Stimulated activated naive CD8-positive, alpha-beta T cell treated with anti-CD3 and anti-CD28 coated beads, Interleukin-15, Interleukin-2, amounts not matched to agents 100 ng/mL and 50 ng/mL, for 24 hours (primary cell): Measurements from ENCODE around the gene GRPEL2.

Experiments used
- H3K27ac Mint-ChIP-seq: one replicate; pipeline ENCODE4 v1.8.0; 2021; ENCODE audit warnings: mild to moderate bottlenecking, mixed read lengths
- H3K27me3 Mint-ChIP-seq: one replicate; pipeline ENCODE4 v1.8.0; 2021; ENCODE audit warnings: mixed read lengths
- H3K36me3 Mint-ChIP-seq: one replicate; pipeline ENCODE4 v1.8.0; 2021; ENCODE audit warnings: low read depth, mixed read lengths
- H3K4me1 Mint-ChIP-seq: one replicate; pipeline ENCODE4 v1.8.0; 2021; ENCODE audit warnings: low read depth, mixed read lengths
- H3K4me3 Mint-ChIP-seq: one replicate; pipeline ENCODE4 v1.8.0; 2021; ENCODE audit warnings: mild to moderate bottlenecking, mixed read lengths
- H3K9me3 Mint-ChIP-seq: one replicate; pipeline ENCODE4 v1.8.0; 2021; ENCODE audit warnings: mixed read lengths

GRPEL2 gene

DNA sequence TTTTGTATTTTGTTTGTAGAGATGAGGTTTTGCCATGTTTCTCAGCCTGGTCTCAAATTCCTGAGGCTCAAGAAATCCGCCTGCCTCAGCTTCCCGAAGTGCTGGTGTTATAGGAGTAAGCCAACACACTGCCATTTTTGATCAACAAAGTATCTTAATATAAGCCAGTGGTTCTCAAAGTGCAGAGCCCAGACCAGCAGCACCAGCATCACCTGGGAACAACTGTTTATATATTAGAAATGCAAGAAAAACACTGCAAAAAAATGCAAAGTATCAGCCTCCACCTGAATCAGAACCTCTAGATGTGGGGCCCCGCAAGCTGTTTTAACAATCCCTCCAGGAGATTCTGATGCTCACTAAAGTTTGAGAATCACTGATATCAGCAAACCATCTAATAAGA is 27.6 kb downstream of the GRPEL2 start:
- Mint-ChIP-seq H3K4me3 (no peak overlapping the region), H3K36me3 (no peaks in the 10 kb centered on the region), H3K9me3 (no peaks in the 10 kb centered on the region), H3K27ac (no peak overlapping the region), H3K4me1 (no peaks in the 10 kb centered on the region), H3K27me3 (no peaks in the 10 kb centered on the region)

DNA sequence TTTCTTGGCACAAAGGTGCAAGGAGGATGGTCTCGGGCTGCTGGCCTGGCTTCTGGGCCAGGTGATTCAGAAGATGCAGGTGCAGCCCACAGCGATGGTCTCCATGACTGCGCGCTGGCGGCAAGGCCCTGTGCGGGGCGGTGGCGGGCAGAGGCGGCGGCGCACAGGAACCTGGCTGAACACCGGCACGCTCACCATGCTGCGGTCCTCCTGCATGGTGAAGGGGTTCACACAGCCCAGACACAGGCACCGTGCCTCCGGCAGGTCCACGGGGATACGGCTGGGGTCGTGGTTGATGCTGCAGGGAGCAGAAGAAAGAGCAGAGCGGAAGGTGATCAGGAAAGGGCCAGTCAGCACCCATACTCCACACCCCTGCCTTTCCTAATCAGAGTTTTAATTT is 29.0 kb downstream of the GRPEL2 start:
- Mint-ChIP-seq H3K4me1 (no peaks in the 10 kb centered on the region), H3K36me3 (no peaks in the 10 kb centered on the region), H3K27ac (no peak overlapping the region), H3K4me3 (no peak overlapping the region), H3K27me3 (no peaks in the 10 kb centered on the region), H3K9me3 (no peaks in the 10 kb centered on the region)

DNA sequence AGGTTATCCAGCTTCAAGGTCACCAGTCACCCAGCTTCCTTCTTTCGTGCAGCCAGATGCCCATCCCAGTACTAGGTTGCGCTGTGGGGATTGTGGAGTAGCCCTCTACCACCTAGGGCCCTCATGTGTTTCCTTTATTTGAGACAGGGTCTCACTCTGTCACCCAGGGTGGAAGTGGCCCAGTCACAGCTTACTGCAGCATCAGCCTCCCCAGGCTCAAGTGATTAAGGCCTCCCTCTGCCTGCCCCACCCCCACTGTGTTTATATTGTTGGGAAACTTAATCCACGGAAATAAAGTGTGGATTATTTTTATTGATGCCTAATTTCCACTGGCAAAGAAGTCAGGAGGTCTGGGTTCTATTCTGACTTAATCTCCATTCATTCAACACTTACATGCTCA is 29.5 kb downstream of the GRPEL2 start:
- no peaks in the 10 kb centered on the region for H3K9me3 Mint-ChIP-seq
- no peak overlapping the region for H3K4me3 Mint-ChIP-seq
- no peaks in the 10 kb centered on the region for H3K4me1 Mint-ChIP-seq
- no peak overlapping the region for H3K27ac Mint-ChIP-seq
- H3K36me3 Mint-ChIP-seq, result no peaks in the 10 kb centered on the region
- no peaks in the 10 kb centered on the region for H3K27me3 Mint-ChIP-seq

DNA sequence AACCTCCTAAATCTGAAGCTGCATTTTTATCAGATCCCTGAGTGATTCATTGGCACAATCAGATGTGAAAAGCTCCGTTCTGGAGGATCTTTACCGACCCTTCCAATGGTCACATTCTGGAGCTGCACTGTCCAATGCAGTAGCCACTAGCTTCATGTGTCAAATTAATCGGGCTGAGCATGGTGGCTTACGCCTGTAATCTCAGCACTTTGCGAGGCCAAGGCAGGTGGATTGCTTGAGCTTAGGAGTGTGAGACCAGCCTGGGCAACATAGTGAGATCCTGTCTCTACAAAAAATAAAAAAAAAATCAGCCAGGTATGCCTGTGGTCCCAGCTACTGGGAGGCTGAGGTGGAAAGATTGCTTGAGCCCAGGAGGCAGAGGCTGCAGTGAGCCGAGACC is 30.1 kb downstream of the GRPEL2 start:
- H3K27ac Mint-ChIP-seq, result no peak overlapping the region
- H3K9me3 Mint-ChIP-seq, result no peaks in the 10 kb centered on the region
- H3K36me3 Mint-ChIP-seq, result no peaks in the 10 kb centered on the region
- no peaks in the 10 kb centered on the region for H3K27me3 Mint-ChIP-seq
- no peaks in the 10 kb centered on the region for H3K4me1 Mint-ChIP-seq
- no peak overlapping the region for H3K4me3 Mint-ChIP-seq

DNA sequence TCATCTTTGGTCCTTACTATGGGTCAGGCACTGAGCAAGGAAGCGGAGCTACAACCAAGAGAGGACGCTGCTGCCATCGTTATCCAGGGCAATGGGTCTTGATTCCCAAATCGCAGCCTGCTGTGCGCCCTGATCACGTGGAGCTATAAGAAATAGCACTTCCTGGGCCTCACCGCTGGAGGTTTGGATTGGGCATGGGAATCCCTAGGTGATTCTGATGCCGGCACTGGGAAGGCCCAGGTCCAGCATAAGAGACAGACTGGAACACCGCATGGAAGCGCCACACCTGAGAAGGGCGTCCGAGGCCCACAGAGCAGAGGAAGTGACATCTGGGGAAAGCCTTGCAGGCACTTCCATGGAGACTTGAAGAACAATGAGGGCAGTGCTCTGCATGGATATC is 30.8 kb downstream of the GRPEL2 start:
- Mint-ChIP-seq H3K36me3 (no peaks in the 10 kb centered on the region), H3K9me3 (no peaks in the 10 kb centered on the region), H3K27ac (no peak overlapping the region), H3K4me3 (no peak overlapping the region), H3K4me1 (no peaks in the 10 kb centered on the region), H3K27me3 (no peaks in the 10 kb centered on the region)

DNA sequence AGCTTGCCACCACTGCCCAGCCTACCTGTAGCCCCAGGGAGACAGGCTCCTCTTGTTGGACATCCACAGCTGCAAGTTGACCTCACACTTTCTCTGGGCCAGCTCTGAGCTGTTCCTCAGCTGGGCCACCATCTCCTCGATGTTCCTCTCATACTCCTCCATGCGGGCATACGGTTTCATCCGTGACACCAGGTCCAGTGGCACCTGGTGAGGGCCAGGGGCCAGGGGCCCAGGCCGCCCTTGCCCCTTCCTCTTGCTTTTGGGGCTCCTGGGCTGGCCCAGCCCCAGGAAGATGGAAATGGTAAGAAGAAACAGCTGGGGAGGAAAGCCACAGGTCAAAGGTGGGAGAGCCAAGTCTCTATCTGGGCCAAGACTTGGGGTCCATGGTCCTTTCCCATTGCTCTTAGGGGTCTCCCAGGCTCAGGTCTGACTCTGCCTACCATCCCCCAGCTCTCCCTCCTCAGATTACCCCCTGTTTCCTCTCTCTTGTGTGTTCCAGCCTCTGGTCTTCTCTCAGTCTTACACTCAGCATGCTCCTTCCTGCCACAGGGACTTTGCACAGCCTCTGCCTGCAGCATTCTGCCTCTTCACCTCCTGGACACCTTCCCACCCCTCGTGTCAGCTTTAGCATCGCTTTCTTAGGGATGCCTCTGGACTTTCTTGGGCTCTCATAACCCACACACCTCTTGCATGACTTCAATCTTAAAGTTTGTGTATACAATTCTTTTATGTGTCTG is 31.6 kb downstream of the GRPEL2 start:
- H3K4me3 Mint-ChIP-seq, result no peak overlapping the region
- no peaks in the 10 kb centered on the region for H3K9me3 Mint-ChIP-seq
- H3K27me3 Mint-ChIP-seq, result no peaks in the 10 kb centered on the region
- H3K4me1 Mint-ChIP-seq, result no peaks in the 10 kb centered on the region
- H3K36me3 Mint-ChIP-seq, result no peaks in the 10 kb centered on the region
- no peak overlapping the region for H3K27ac Mint-ChIP-seq

DNA sequence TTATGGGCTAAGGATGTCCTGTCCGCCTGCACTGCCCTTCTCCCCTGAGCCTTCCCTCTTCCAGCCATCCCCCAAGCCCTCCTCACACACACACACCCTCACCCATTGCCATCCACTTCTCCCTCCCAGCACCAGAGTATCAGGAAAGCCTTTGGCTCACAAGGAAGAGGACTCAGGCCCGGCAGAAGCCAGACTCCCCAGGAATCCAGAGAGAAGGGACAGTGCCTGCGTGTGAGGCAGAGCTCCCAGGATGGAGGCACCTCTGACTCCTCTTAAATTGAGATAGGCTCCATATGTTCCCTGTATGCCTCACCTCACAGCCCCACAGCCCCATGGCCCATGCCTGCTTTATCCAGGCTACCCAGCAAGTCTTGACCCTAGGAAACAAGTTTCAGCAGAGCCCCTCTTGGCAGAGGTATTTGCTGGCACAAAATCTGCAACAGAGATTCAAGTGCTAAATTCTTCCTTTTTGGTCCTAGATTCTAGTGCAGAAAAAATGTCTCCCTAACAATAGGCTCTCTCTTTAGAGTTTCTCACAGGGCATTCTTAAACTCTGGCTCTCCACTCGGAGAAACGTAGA is 33.0 kb downstream of the GRPEL2 start:
- H3K36me3 Mint-ChIP-seq, result no peaks in the 10 kb centered on the region
- H3K27me3 Mint-ChIP-seq, result no peaks in the 10 kb centered on the region
- no peaks in the 10 kb centered on the region for H3K4me1 Mint-ChIP-seq
- H3K4me3 Mint-ChIP-seq, result no peak overlapping the region
- H3K27ac Mint-ChIP-seq, result no peak overlapping the region
- H3K9me3 Mint-ChIP-seq, result no peaks in the 10 kb centered on the region

DNA sequence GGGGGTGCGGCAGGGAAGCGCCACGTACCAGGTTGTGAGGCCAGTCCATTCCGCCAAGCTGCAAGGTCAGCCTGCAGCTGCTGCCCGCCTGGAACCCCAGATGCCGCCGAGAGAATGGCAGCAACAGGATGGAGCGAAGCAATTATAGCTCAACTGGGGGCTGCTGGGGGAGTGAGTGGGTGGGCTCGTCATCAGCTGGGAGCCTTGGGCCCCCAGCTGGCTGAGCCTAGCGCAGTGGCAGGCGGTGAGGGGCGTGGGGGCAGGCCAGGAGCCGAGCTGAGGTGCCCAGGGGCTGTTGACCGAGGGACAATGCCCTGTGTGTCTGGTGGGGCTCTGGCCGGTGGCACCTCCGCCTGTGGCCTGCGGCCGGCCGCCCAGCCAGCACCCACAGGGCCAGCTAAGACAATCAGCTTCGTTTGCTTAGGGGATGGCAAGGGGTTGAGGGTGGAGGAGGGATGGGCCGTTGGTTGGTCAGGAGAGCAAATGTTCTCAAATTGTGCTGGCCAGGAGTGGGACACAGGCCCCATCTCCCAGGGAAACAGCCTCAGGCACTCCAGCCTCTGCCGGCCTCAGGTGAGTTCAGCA is 34.0 kb downstream of the GRPEL2 start, which contains the start of gene IL17B:
IL17B (minus strand) TSS at position 116 of the 585 bp plus-strand sequence; CDS start at position 49, 67 bp downstream.
- no peak within 1 kb of the TSS for H3K4me3 Mint-ChIP-seq
- H3K27me3 Mint-ChIP-seq, result no peaks in the 10 kb centered on the region
- H3K27ac Mint-ChIP-seq, result no peak within 1 kb of the TSS
- no peaks in the 10 kb centered on the region for H3K36me3 Mint-ChIP-seq
- H3K9me3 Mint-ChIP-seq, result no peaks in the 10 kb centered on the region
- no peaks in the 10 kb centered on the region for H3K4me1 Mint-ChIP-seq

DNA sequence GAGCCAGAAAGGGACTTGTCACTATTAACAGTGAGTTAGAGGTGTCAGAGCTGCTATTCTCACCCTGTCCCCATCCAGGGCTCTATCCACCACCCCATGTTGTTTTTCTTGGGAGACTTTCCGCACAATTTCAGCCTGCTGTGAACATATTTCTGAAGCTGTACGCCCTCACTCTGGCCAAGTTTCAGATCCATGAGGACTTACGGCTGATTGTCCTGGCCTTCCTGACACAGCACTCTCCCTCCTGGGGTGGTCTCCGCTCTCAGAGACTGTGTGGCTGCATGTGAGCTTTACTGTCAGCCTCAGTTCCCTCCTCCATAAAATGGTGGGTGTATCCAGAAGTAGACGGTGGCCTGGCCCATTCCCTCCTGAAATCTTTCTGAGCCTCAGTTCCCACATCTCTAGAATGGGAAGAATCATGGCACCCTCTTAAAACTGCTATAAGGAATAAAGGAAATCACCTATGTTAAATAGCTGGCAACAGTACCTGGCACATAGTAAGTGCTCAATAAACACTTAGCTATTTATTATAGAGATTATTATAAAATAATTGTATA is 34.6 kb downstream of the GRPEL2 start:
- H3K9me3 Mint-ChIP-seq, result no peaks in the 10 kb centered on the region
- H3K36me3 Mint-ChIP-seq, result no peaks in the 10 kb centered on the region
- H3K4me1 Mint-ChIP-seq, result no peaks in the 10 kb centered on the region
- no peaks in the 10 kb centered on the region for H3K27me3 Mint-ChIP-seq
- H3K27ac Mint-ChIP-seq, result no peak overlapping the region
- H3K4me3 Mint-ChIP-seq, result no peak overlapping the region

DNA sequence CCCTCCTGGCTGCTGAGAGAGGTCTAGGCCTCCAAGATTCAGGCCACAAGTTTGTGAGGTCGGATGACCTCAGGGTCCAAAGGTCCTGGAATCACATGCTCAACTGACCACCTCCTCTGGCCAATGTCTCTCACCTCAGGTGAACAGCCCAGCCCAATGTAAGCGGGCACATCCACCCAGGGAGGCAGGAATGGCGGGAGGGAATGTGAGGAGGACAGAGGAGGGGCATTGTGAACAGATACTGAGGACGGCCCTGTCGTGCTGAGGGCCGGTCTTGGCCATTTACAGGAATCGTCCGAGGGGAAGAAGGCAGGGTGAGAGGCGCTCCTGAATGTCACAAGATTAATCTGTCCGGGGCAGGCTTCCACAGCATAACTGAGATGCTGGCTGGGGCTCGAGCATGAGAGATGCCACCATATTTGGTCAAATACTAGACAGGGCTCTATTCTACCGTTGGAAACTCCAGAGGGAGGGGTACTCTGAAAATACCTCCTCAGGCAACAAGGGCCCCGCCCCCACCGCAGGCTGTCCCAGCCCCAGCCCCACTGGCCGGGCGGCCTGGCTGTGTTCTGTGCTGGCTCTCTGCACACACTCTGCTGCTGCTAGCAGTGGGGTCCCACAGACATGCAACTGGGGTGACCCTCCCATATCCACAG is 35.3 kb downstream of the GRPEL2 start:
- Mint-ChIP-seq H3K27ac (no peak overlapping the region), H3K27me3 (no peaks in the 10 kb centered on the region), H3K36me3 (no peaks in the 10 kb centered on the region), H3K9me3 (no peaks in the 10 kb centered on the region), H3K4me3 (no peak overlapping the region), H3K4me1 (no peaks in the 10 kb centered on the region)

DNA sequence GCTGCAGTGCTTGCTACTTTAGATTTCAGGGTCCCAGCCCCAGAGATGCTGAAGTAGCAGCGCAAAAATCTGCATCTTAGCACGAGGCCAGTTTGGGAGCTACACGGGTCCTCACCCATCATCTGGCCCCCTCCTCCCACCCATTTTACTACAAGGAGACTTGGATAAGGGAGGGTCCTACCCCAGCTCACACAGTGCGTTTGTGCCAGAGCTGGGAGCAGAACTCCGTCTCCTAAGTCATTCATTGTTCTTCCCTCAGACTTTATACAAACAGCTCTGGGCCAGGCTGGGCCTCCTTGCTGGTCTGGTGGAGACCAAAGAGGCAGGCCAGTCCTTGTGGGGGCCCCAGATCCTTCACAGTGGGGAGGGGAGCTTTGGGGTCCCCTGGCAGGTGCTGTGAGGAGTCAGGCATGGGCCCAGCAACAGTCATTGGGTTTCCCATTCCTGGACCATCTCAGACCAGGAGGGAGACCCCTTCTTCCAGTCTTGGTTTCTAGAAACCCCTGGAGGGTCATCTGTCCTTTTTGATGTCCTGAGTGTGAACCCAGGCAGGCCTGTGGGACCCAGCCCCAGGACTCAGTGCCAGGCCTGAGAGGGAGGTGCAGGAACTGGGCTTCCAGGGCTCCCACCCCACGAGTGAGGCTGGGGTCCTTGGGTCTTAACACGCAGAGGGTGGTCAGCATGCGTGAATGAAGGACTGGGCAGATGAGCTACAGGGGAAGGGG is 36.1 kb downstream of the GRPEL2 start:
- no peaks in the 10 kb centered on the region for H3K4me1 Mint-ChIP-seq
- no peak overlapping the region for H3K4me3 Mint-ChIP-seq
- H3K27me3 Mint-ChIP-seq, result no peaks in the 10 kb centered on the region
- H3K36me3 Mint-ChIP-seq, result no peaks in the 10 kb centered on the region
- no peak overlapping the region for H3K27ac Mint-ChIP-seq
- no peaks in the 10 kb centered on the region for H3K9me3 Mint-ChIP-seq

DNA sequence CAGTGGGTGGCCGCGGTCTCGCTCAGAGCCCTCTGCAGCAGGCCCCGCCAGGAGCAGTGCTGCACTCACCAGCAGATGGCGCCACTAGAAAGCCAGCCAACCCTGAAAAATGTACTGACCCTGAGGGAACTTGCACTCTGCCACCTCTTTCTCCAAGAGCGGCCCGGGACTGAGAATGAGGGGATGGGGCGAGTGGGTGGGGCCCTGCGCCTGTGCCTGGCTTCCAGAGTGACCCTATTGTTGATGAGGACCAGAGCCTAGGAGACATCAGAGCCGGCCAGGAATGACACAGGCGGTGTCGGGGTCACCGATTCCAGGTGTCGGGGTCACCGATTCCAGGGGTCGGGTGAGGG is 36.7 kb downstream of the GRPEL2 start:
- no peaks in the 10 kb centered on the region for H3K36me3 Mint-ChIP-seq
- H3K27me3 Mint-ChIP-seq, result no peaks in the 10 kb centered on the region
- no peaks in the 10 kb centered on the region for H3K9me3 Mint-ChIP-seq
- H3K4me1 Mint-ChIP-seq, result no peaks in the 10 kb centered on the region
- no peak overlapping the region for H3K4me3 Mint-ChIP-seq
- H3K27ac Mint-ChIP-seq, result no peak overlapping the region

DNA sequence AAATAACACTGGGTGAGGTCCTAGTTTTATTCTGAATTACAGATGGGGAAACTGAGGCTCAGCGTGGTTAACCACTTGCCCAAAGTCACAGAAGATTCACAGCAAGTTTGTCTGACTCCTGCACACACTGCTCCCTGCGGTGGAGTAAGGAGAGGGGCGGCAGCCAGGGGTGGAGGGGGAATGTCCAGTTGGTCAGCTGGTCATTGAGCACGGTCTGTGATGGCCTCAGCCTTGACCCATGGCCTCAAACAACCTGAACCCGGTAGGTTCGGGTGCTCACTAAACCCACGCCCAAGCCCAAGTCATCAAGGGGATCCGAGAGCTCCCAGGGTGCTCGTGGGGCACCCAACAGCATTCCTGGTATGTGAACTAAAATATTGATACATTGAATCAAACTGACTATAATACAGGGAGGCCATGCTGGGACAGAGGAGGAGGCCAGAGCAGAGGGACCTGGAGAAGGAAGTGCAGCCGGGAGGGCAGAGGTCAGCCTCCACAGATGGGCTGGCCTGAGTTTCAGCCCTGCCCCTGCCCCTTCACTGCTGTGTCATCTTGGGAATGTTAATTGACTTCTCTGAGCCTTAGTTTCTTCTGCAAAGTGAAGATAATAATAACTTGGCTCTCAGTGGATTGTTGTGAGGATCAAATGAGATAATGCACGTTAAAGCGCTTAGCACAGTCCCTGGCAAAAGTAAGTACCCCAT is 37.4 kb downstream of the GRPEL2 start:
- H3K4me3 Mint-ChIP-seq, result no peak overlapping the region
- H3K9me3 Mint-ChIP-seq, result no peaks in the 10 kb centered on the region
- no peaks in the 10 kb centered on the region for H3K27me3 Mint-ChIP-seq
- H3K4me1 Mint-ChIP-seq, result no peaks in the 10 kb centered on the region
- no peaks in the 10 kb centered on the region for H3K36me3 Mint-ChIP-seq
- no peak overlapping the region for H3K27ac Mint-ChIP-seq

DNA sequence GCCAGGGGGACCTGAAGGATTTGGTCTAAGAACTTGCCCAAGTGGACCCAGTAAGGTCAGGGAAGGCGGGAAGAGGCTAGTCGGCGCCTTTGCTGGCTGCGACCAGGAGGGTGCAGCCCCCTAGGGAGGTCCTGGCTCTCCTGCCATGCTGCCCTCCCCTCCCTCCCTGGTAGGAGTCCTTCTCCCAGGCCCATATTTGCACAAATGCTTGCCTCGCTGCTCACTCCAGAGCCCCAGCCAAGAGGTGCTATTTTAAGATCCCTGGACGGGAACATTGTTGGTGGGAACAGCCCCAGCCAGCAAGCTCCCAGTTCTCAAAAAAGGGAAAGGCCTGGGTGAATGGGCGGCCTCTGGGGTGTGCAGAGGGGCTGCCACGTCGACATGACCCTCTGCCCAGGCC is 38.1 kb downstream of the GRPEL2 start:
- Mint-ChIP-seq H3K27ac (no peak overlapping the region), H3K36me3 (no peaks in the 10 kb centered on the region), H3K4me3 (no peak overlapping the region), H3K27me3 (no peaks in the 10 kb centered on the region), H3K9me3 (no peaks in the 10 kb centered on the region), H3K4me1 (no peaks in the 10 kb centered on the region)
